HepG2 (cell line): Measurements from ENCODE around the gene ZNF276. TPM values are rescaled to one million over a fixed set of nuclear protein-coding genes. Genes with fewer than 3 reads are reported as not detected.
A peak's percentile ranks its signal among the peaks of the same experiment; 100 is the strongest.

Source experiments
- ATAC-seq: fragments of 200-7000 bp; cut with Tn5 transposase; 3 replicates; pipeline ENCODE4 v1.9.1; 2020; ENCODE audit warnings: mild to moderate bottlenecking, moderate library complexity
- BruUV-seq: library from RNA; stranded (reverse); fragments of 400-500 nt; replicated peaks from 2 replicates; lab custom pipeline; 2021; lab: Mats Ljungman, UMichigan
- CTCF ChIA-PET: fragments of 300-600 bp; formaldehyde crosslinking; extraction: SDS; loops from one replicate; lab custom pipeline; 2021; ENCODE audit warnings: low total read pairs, inconsistent platforms, low intra/inter-chr PET ratio; lab: Yijun Ruan, JAX
- POLR2A ChIA-PET: fragments of 350-600 bp; sonication (Branson Sonifier 250); formaldehyde crosslinking; loops from one replicate; lab custom pipeline; 2020; ENCODE audit warnings: antibody characterized with exemption, inconsistent platforms; lab: Yijun Ruan, JAX
- DNase-seq: peaks from one replicate; pipeline ENCODE4 v3.0.0-alpha.2; 2015; ENCODE audit warnings: low spot score
- FAIRE-seq: peaks from 3 replicates; lab custom pipeline; 2011; peaks lifted over from hg19 to GRCh38; lab: Jason Lieb, UNC
- H2AFZ ChIP-seq: one replicate; pipeline ENCODE4 v1.6.1; 2011; ENCODE audit warnings: low read length, inconsistent platforms
- H3K27ac ChIP-seq: fragments of 300-600 bp; 3 replicates; pipeline ENCODE4 v1.8.0; 2011; ENCODE audit warnings: mixed run types, mild to moderate bottlenecking, mixed read lengths, low read length, inconsistent platforms; ENCODE audit not compliant: insufficient read depth; ENCODE audit errors: extremely low read length
- H3K27me3 ChIP-seq, 2 experiments: fragments of 200-600 bp in 1 of 2; 2 replicates in 1 of 2; 3 replicates in 1 of 2; pipeline versions ENCODE4 v1.6.0 to v1.8.0; 2011; ENCODE audit warnings: low read length in 2 of 2, mild to moderate bottlenecking in 2 of 2, moderate library complexity in 2 of 2, inconsistent platforms in 1 of 2; ENCODE audit not compliant: insufficient read depth in 2 of 2, control insufficient read depth in 1 of 2
- H3K36me3 ChIP-seq, 2 experiments: fragments of 200-600 bp in 1 of 2; replicated peaks in 1 of 2; 2 replicates in 1 of 2; 3 replicates in 1 of 2; pipeline versions ENCODE4 v1.5.1 to v1.8.0; 2011; ENCODE audit warnings: low read length in 2 of 2, inconsistent platforms in 1 of 2; ENCODE audit not compliant: insufficient read depth in 2 of 2, control insufficient read depth in 1 of 2
- H3K4me1 ChIP-seq: 2 replicates; pipeline ENCODE4 v1.5.1; 2012; ENCODE audit warnings: low read length, inconsistent platforms; ENCODE audit not compliant: insufficient read depth
- H3K4me2 ChIP-seq: 2 replicates; pipeline ENCODE4 v1.6.0; 2011; ENCODE audit warnings: low read depth, low read length, inconsistent platforms
- H3K4me3 ChIP-seq, 3 experiments: fragments of 200-600 bp in 1 of 3; sonication (generic), shearing (Covaris generic) in 1 of 3; replicated peaks in 1 of 3; 2 replicates each; pipeline ENCODE4 v1.5.1; 2011 to 2016; ENCODE audit warnings: low read length in 3 of 3, inconsistent platforms in 2 of 3, low read depth in 2 of 3, mild to moderate bottlenecking in 2 of 3, control low read depth in 1 of 3, mixed read lengths in 1 of 3; ENCODE audit not compliant: insufficient read depth in 1 of 3
- H3K79me2 ChIP-seq: one replicate; pipeline ENCODE4 v1.6.1; 2011; ENCODE audit warnings: low read length, inconsistent platforms; ENCODE audit not compliant: insufficient read depth
- H3K9ac ChIP-seq: 2 replicates; pipeline ENCODE4 v1.6.0; 2011; ENCODE audit warnings: mild to moderate bottlenecking, low read depth, low read length, inconsistent platforms; ENCODE audit not compliant: insufficient read depth
- H3K9me3 ChIP-seq: 2 replicates; pipeline ENCODE4 v1.5.1; 2012; ENCODE audit warnings: mild to moderate bottlenecking, low read length
- H4K20me1 ChIP-seq: 2 replicates; pipeline ENCODE4 v1.6.0; 2011; ENCODE audit warnings: inconsistent platforms, mild to moderate bottlenecking, low read length, moderate library complexity; ENCODE audit not compliant: insufficient read depth
- FOXO4 ChIP-seq: sonication (generic); formaldehyde crosslinking; conservative IDR thresholded peaks from 2 replicates; pipeline ENCODE4 v1.8.1; 2023; ENCODE audit warnings: missing genetic modification reagents
- KLF11 ChIP-seq: IDR thresholded peaks from 2 replicates; pipeline ENCODE4 v1.6.1; 2016; ENCODE audit warnings: missing compliant biosample characterization
- RBFOX2 ChIP-seq: fragments of 200-400 bp; formaldehyde crosslinking; IDR thresholded peaks from 2 replicates; pipeline ENCODE4 v1.6.1; 2017; ENCODE audit warnings: low read depth, mild to moderate bottlenecking, low read length
- RXRB ChIP-seq: IDR thresholded peaks from 2 replicates; pipeline ENCODE4 v1.6.1; 2016; ENCODE audit warnings: borderline replicate concordance, missing genetic modification reagents, missing compliant biosample characterization
- TCF7L2 ChIP-seq: IDR thresholded peaks from 2 replicates; pipeline ENCODE4 v1.6.1; 2011; ENCODE audit warnings: mild to moderate bottlenecking, low read depth, low read length, moderate library complexity
- TP53 ChIP-seq: sonication (generic); formaldehyde crosslinking; conservative IDR thresholded peaks from 2 replicates; pipeline ENCODE4 v1.4.0; 2020; ENCODE audit warnings: missing genetic modification reagents
- TRAFD1 ChIP-seq: sonication (generic); formaldehyde crosslinking; IDR thresholded peaks from 2 replicates; pipeline ENCODE4 v1.5.1; 2020; ENCODE audit warnings: missing genetic modification reagents, mild to moderate bottlenecking, borderline replicate concordance
- ZNF124 ChIP-seq: sonication (generic); formaldehyde crosslinking; IDR thresholded peaks from 2 replicates; pipeline ENCODE4 v1.4.0; 2020; ENCODE audit warnings: missing genetic modification reagents
- ZNF704 ChIP-seq: sonication (generic); formaldehyde crosslinking; IDR thresholded peaks from 2 replicates; pipeline ENCODE4 v1.8.1; 2023; ENCODE audit warnings: mild to moderate bottlenecking, inconsistent platforms, moderate library complexity, missing genetic modification reagents, borderline replicate concordance
- WGBS: methylation state at CpG from one replicate; pipeline ENCODE4 v1.1.6; 2017; ENCODE audit warnings: low lambda C conversion rate; 5-methylcytosine and 5-hydroxymethylcytosine counted together
- in situ Hi-C: cut with HindIII; loops from 2 replicates; pipeline ENCODE4 v1.10.0; 2017; ENCODE audit warnings: low pct_unique_long_range_greater_than_20kb; ENCODE audit not compliant: extremely low pct_ligation_motif_present
- intact Hi-C: fragments of 100-400 bp; cut with micrococcal nuclease; formaldehyde crosslinking; loops from one replicate; pipeline ENCODE4 v1.10.0; 2022; ENCODE audit not compliant: unreplicated experiment
- polyA plus RNA-seq, 8 experiments: library from polyadenylated mRNA; depleted of rRNA in 3 of 8; stranded (reverse) in 7 of 8; unstranded in 1 of 8; fragments of >200 nt; fragmentation: Illumina TruSeq in 4 of 8; extraction: Trizol in 4 of 8; gene quantifications; 2 replicates each; pipeline versions ENCODE4 v1.2.1 to v1.2.3, GENCODE V29; 2011 to 2016; ENCODE audit warnings: low read depth in 4 of 8, missing spikeins in 1 of 8, mixed read lengths in 1 of 8; ENCODE audit not compliant: insufficient read depth in 1 of 8
- total RNA-seq, 5 experiments: library from RNA; depleted of rRNA; stranded (reverse); fragments of >200 nt; fragmentation: Illumina TruSeq; extraction: Trizol; gene quantifications; 2 replicates each; pipeline ENCODE4 v1.2.3, GENCODE V29; 2016; ENCODE audit warnings: low read depth in 1 of 5

The ZNF276 gene
- total and polyA plus RNA-seq, 2 of the 13 experiments (the other 11 are each of a cell fraction or from before 2014, with no cell fraction given) = 17.7 to 18.0 TPM

GRCh38 chr16:89687092-89687940 is 34.0 kb upstream of the ZNF276 start:
- H3K4me1 ChIP-seq = peaks cover 69% of the 10 kb centered on the region
- no peak overlapping the region for H2AFZ ChIP-seq
- FAIRE-seq = peak; percentile 100
- peaks cover 15% of the 10 kb centered on the region for H3K9me3 ChIP-seq
- ChIA-PET POLR2A (interaction anchor here (0.7 to 3.2 kb wide), 8 partner anchors 8 to 136 kb away, joined by 3 to 32 read pairs (median 8); partner anchors contain the start of genes CHMP1A and SPATA33), CTCF (interaction anchor here (1.3 kb wide), 1 partner anchor 13 kb away, joined by 3 read pairs; no protein-coding TSS in a partner anchor)
- H3K27ac ChIP-seq = peak overlapping the region; percentile 89
- peak overlapping the region; percentile 22 to 50 (median 35); a peak in 5 of 6 replicates for H3K4me3 ChIP-seq
- WGBS = 4% methylated on average over 28 of the region's 42 CpGs
- H4K20me1 ChIP-seq = no peaks in the 10 kb centered on the region
- H3K27me3 ChIP-seq = no peaks in the 10 kb centered on the region
- BruUV-seq = TSS peak; percentile 93
- peak overlapping the region; percentile 71 for H3K9ac ChIP-seq
- no peaks in the 10 kb centered on the region for H3K79me2 ChIP-seq
- ATAC-seq = peak; percentile 93
- in situ Hi-C loops = no loop called here
- H3K4me2 ChIP-seq = peak overlapping the region; percentile 83
- DNase-seq = peak; percentile 99
- intact Hi-C loops = loop anchor here (2.0 kb wide), 2 partner anchors 13 to 17 kb away; partner anchors contain the start of gene SPATA2L
- no peaks in the 10 kb centered on the region for H3K36me3 ChIP-seq
- TF ChIP-seq ZNF704 (CRISPR knock-in tag) = peak; percentile 97; the same call in 1 of the 2 replicates
- TF ChIP-seq RBFOX2 = peak; percentile 90
- TF ChIP-seq TP53 (CRISPR knock-in tag) = peak; percentile 97
- no peak for TF ChIP-seq TCF7L2
- peak; percentile 98 for TF ChIP-seq ZNF124 (CRISPR knock-in tag)
- peak; percentile 100 for TF ChIP-seq TRAFD1
- TF ChIP-seq RXRB = peak; percentile 94
- peak; percentile 98 for TF ChIP-seq KLF11
- TF ChIP-seq FOXO4 = no peak
